ENCODE measurements around the gene INAFM2.

The INAFM2 gene

GRCh38 chr15:40287968-40288367 is 35.5 kb upstream of the INAFM2 start:
- no peak for DNase-seq (ENCODE audit: low spot score)

GRCh38 chr15:40289140-40289775 is 34.2 kb upstream of the INAFM2 start:
- no peak for DNase-seq (ENCODE audit: low spot score)

GRCh38 chr15:40290545-40290917 is 33.0 kb upstream of the INAFM2 start:
- DNase-seq (ENCODE audit: low spot score), result no peak

- DNase-seq (ENCODE audit: low spot score), result peak; percentile 46
Observed at GRCh38 chr15:40290918-40291574, 32.4 kb upstream of the INAFM2 start.

- no peak for DNase-seq (ENCODE audit: low spot score)
Observed at GRCh38 chr15:40292246-40292645, 31.2 kb upstream of the INAFM2 start.

- no peak for DNase-seq (ENCODE audit: low spot score)
Observed at GRCh38 chr15:40293006-40293405, 30.5 kb upstream of the INAFM2 start.

GRCh38 chr15:40293905-40294895 is 29.3 kb upstream of the INAFM2 start:
- no peak for DNase-seq (ENCODE audit: low spot score)

GRCh38 chr15:40295297-40295696 is 28.2 kb upstream of the INAFM2 start:
- DNase-seq (ENCODE audit: low spot score), result no peak

GRCh38 chr15:40295877-40296560 is 27.5 kb upstream of the INAFM2 start:
- no peak for DNase-seq (ENCODE audit: low spot score)

- DNase-seq (ENCODE audit: low spot score), result no peak
Observed at GRCh38 chr15:40296561-40297230, 26.8 kb upstream of the INAFM2 start.

GRCh38 chr15:40297356-40297755 is 26.1 kb upstream of the INAFM2 start:
- DNase-seq (ENCODE audit: low spot score), result no peak

GRCh38 chr15:40298216-40298935 is 25.1 kb upstream of the INAFM2 start:
- no peak for DNase-seq (ENCODE audit: low spot score)

- DNase-seq (ENCODE audit: low spot score), result no peak
Observed at GRCh38 chr15:40300367-40300766, 23.1 kb upstream of the INAFM2 start.

- no peak for DNase-seq (ENCODE audit: low spot score)
Observed at GRCh38 chr15:40300771-40301170, 22.7 kb upstream of the INAFM2 start.

GRCh38 chr15:40301467-40302179 is 21.9 kb upstream of the INAFM2 start:
- no peak for DNase-seq (ENCODE audit: low spot score)

GRCh38 chr15:40302288-40302886 is 21.1 kb upstream of the INAFM2 start:
- no peak for DNase-seq (ENCODE audit: low spot score)

GRCh38 chr15:40302981-40303380 is 20.5 kb upstream of the INAFM2 start:
- DNase-seq (ENCODE audit: low spot score), result no peak

- DNase-seq (ENCODE audit: low spot score), result no peak
Observed at GRCh38 chr15:40303576-40303975, 19.9 kb upstream of the INAFM2 start.

- DNase-seq (ENCODE audit: low spot score), result no peak
Observed at GRCh38 chr15:40305281-40305680, 18.2 kb upstream of the INAFM2 start.

- DNase-seq (ENCODE audit: low spot score), result no peak
Observed at GRCh38 chr15:40306371-40306770, 17.1 kb upstream of the INAFM2 start.
